Measurements from ENCODE around the gene MYO16. TPM values are rescaled to one million over a fixed set of nuclear protein-coding genes. Genes with fewer than 3 reads are reported as not detected.
A peak's percentile ranks its signal among the peaks of the same experiment; 100 is the strongest.

MYO16 gene
- total RNA-seq, 1 donor from 2014 or later, result 22.0 TPM

- Mint-ChIP-seq H3K27ac (ENCODE audit: unreplicated experiment) (no peak overlapping the region), H3K4me3 (ENCODE audit: unreplicated experiment) (no peak overlapping the region), H3K27me3 (ENCODE audit: unreplicated experiment) (no peaks in the 10 kb centered on the region), H3K4me1 (ENCODE audit: low read depth, unreplicated experiment) (peaks cover 15% of the 10 kb centered on the region), H3K9me3 (ENCODE audit: unreplicated experiment) (peaks cover 4% of the 10 kb centered on the region), H3K36me3 (ENCODE audit: unreplicated experiment) (no peaks in the 10 kb centered on the region)
- no peak for DNase-seq
- TF ChIP-seq CTCF (IDR thresholded peaks at IDR 0.05; ENCODE audit: partially characterized antibody, unreplicated experiment), result no peak
These were observed 525.8 kb downstream of the MYO16 start for GRCh38 chr13:109154966-109155761.

GRCh38 chr13:109156181-109156935 lies 526.9 kb downstream of the MYO16 start:
- Mint-ChIP-seq H3K27me3 (ENCODE audit: unreplicated experiment) (no peaks in the 10 kb centered on the region), H3K27ac (ENCODE audit: unreplicated experiment) (no peak overlapping the region), H3K36me3 (ENCODE audit: unreplicated experiment) (no peaks in the 10 kb centered on the region), H3K4me3 (ENCODE audit: unreplicated experiment) (peak overlapping the region; percentile 21), H3K4me1 (ENCODE audit: low read depth, unreplicated experiment) (peaks cover 10% of the 10 kb centered on the region), H3K9me3 (ENCODE audit: unreplicated experiment) (peaks cover 4% of the 10 kb centered on the region)
- no peak for DNase-seq
- TF ChIP-seq CTCF (IDR thresholded peaks at IDR 0.05; ENCODE audit: partially characterized antibody, unreplicated experiment), result no peak

- Mint-ChIP-seq H3K36me3 (ENCODE audit: unreplicated experiment) (no peaks in the 10 kb centered on the region), H3K27ac (ENCODE audit: unreplicated experiment) (no peak overlapping the region), H3K27me3 (ENCODE audit: unreplicated experiment) (no peaks in the 10 kb centered on the region), H3K4me3 (ENCODE audit: unreplicated experiment) (no peak overlapping the region), H3K4me1 (ENCODE audit: low read depth, unreplicated experiment) (peaks cover 10% of the 10 kb centered on the region), H3K9me3 (ENCODE audit: unreplicated experiment) (peaks cover 4% of the 10 kb centered on the region)
- no peak for TF ChIP-seq CTCF (IDR thresholded peaks at IDR 0.05; ENCODE audit: partially characterized antibody, unreplicated experiment)
- DNase-seq, result no peak
These were observed 527.9 kb downstream of the MYO16 start for GRCh38 chr13:109157275-109157674.

- TF ChIP-seq CTCF (IDR thresholded peaks at IDR 0.05; ENCODE audit: partially characterized antibody, unreplicated experiment), result no peak
- no peak for DNase-seq
- H3K36me3 Mint-ChIP-seq (ENCODE audit: unreplicated experiment), result no peaks in the 10 kb centered on the region
- no peak overlapping the region for H3K4me3 Mint-ChIP-seq (ENCODE audit: unreplicated experiment)
- H3K4me1 Mint-ChIP-seq (ENCODE audit: low read depth, unreplicated experiment), result peaks cover 10% of the 10 kb centered on the region
- no peak overlapping the region for H3K27ac Mint-ChIP-seq (ENCODE audit: unreplicated experiment)
- peaks cover 4% of the 10 kb centered on the region for H3K9me3 Mint-ChIP-seq (ENCODE audit: unreplicated experiment)
- no peaks in the 10 kb centered on the region for H3K27me3 Mint-ChIP-seq (ENCODE audit: unreplicated experiment)
These were observed 529.0 kb downstream of the MYO16 start for GRCh38 chr13:109158383-109158782.
